Skin epidermis (tissue), 12 donors: Measurements from ENCODE around the gene CDK5RAP2.
A peak's percentile ranks its signal among the peaks of the same experiment; 100 is the strongest.

Source experiments
- H3K27ac ChIP-seq, 21 experiments: fragments of 200-600 bp; sonication (generic) in 11 of 21; one replicate each; pipeline ENCODE4 v1.5.0; 2020; ENCODE audit warnings: mild to moderate bottlenecking in 3 of 21, inconsistent platforms in 2 of 21, moderate library complexity in 2 of 21
- H3K4me3 ChIP-seq, 7 experiments: fragments of 200-600 bp; sonication (generic) in 2 of 7; one replicate each; pipeline ENCODE4 v1.5.0; 2020; ENCODE audit warnings: inconsistent platforms in 2 of 7, mild to moderate bottlenecking in 2 of 7, moderate library complexity in 1 of 7

CDK5RAP2 gene

DNA sequence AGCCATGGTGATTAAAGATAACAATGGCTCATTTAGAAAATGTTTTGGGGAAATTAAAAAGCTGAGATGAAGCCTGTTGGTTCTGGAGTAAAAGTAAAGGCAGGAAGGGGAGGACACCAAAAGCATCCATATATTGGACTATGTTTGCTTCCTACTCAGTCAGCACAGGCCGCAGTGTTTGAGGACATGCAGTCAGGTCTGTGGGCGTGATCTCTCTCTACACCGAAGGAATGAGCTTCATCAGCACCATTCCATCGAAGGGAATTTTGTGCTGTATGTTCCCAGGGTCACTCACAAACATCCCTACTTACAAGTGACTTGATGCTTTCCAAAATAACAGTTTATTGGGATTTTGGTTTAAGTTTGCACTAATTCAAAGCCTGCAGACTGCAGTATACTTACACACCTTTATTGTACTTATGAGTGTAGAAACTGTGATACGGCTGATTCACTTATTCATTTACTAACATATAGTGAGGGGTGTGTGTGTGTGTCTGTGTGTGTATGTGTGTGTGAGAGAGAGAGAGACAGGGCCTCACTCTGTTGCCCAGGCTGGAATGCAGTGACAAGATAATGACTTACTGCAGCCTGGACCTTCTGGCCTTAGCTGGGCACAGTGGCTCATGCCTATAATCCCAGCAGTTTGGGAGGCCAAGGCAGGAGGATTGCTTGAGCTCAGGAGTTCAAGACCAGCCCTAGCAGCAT, 13.4 kb upstream of the CDK5RAP2 start:
- no peak overlapping the region for H3K4me3 ChIP-seq
- H3K27ac ChIP-seq: no peak overlapping the region

DNA sequence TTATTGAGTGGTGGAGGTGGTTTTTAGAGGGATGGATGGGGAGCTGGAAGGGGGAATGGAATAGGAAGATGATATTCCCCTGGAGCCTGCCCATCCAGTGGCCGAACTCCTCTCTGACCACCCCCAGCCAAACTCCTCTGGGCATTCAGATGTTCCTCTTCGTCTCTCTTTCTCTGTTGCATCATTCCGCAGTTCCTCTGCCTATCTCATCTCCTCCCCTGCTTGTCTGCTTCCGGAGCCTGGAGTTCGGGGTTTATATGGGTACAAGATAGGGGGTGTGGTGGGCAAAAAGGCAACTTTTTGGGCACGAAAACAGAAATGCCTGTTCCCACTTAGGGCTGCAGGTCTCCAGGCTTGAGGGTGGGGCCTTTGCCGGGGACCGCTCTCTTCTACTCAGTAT, 12.2 kb upstream of the CDK5RAP2 start:
- Histone ChIP-seq H3K4me3 (no peak overlapping the region), H3K27ac (no peak overlapping the region)

DNA sequence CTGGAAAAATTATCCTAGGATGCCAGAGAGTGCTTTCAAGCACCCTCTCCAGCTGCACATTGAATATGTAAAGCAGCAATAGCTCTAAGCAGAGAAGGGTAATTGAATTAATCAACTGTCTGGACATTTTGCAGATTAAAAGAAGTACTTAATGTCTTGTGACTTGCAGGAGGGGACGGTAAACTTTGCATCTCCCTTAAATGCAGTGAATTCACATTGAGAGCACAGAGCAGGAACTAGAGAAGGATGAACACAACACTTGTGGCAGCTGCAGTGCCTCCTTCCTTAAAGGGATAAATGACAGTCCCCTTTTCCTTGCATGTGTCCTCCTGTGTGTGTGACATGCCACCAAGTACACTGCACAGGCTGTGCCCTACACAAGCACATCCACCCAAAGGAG, 7.4 kb upstream of the CDK5RAP2 start:
- Histone ChIP-seq H3K27ac (no peak overlapping the region), H3K4me3 (no peak overlapping the region)

DNA sequence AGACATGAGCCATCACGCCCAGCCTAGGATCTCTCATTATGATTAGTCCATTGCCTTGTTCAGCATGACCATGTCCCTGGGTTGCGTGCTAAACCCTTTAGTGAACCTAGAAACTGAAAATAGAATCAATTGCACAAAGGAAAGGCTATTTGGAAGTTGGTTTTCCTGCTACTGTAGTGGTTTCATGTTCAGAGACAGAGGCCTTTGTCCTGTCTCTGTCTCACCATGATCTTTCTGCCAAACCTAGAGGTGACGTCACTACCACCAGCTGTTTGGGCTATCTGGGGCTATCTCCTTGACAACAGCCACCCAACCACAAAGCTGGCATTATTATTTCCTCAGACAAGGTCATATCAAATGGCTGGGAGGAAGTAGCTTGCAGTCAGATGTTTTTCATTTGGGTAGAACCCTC, 4.0 kb upstream of the CDK5RAP2 start:
- Histone ChIP-seq H3K4me3 (no peak overlapping the region), H3K27ac (peak overlapping the region in 2 of 21 experiments; percentile 42 to 67)

DNA sequence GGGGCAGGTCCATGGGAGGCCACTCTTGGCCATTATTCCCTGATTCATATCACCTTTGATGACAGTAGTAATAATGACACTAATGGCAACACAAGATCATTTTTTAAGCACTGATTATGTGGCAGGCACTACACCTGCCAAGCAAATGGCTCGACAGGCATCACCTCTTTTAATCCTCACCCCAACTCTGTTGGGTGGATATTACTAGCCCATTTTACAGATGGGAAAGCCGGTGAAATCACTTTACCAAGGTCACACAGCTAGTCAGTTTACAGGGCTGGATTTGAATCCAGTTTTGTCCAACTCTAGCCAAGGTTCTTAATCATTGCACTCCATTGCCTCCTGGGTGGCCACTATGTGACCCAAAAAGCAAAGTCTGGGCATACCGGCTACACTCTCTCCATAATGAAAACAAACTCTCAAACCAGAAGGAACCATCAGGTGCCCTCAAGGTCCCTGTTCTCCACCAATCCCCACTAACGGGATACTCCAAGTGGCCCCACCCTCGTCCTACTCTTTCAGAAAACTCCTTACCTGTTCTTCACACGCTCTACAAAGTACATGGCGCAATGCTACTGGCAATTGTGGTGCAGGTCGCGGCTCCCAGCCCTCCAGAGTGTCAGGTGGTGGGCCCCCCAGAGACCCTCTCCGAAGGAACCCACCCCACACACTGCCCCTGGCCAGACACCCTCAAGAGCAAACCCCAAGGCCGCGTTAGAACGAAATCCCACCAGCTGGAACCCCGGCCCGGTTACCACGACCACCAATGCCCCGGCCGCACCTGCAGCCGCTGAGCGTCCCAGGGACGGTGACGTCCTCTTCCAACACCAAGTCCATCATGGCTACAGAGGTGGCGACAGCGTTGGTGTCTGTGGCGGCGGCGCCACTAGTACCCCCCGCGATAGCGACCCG, 572 bp downstream of the CDK5RAP2 start:
- Histone ChIP-seq H3K27ac (peak overlapping the region; percentile 40 to 94 (median 81)), H3K4me3 (peak overlapping the region; percentile 92 to 99 (median 98))

DNA sequence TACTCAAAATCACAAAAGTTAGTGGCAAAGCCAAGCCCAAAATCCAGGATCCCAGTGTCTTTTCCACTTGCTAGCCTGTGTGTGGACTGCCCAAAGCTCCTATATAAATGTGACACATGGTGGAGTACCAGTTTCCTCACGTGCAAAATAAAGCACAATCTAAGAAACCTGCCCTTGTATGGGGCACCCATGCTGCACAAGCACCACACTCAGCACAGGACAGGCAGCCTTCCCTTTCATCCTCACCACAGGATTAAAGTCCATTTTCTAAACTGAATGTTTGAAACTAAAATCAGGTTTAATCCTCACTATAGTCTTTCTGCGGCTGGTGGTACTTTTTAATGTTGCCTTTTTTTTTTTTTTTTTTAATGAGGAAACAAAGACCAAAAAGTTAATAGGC, 5.5 kb downstream of the CDK5RAP2 start:
- Histone ChIP-seq H3K27ac (no peak overlapping the region), H3K4me3 (no peak overlapping the region)

DNA sequence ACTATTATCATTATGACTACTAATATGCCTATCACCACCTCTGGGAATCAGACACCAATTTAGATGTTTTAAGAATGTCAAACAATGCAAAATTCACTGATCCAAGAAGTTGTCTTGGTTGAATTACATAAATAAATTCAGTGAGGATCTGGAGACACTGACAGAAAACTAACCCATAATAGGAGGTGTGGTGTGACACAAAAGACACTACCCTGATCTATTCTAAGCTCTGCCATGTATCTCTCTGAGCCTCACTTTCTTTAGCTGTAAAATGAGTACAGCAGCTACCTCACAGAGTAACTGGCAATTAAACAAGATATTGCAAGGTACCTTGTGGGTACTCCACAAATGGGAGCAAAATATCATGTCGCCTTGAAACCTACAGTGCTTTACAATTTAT, 7.5 kb downstream of the CDK5RAP2 start:
- peak overlapping the region in 1 of 21 experiments; percentile 68 for H3K27ac ChIP-seq
- H3K4me3 ChIP-seq: no peak overlapping the region

DNA sequence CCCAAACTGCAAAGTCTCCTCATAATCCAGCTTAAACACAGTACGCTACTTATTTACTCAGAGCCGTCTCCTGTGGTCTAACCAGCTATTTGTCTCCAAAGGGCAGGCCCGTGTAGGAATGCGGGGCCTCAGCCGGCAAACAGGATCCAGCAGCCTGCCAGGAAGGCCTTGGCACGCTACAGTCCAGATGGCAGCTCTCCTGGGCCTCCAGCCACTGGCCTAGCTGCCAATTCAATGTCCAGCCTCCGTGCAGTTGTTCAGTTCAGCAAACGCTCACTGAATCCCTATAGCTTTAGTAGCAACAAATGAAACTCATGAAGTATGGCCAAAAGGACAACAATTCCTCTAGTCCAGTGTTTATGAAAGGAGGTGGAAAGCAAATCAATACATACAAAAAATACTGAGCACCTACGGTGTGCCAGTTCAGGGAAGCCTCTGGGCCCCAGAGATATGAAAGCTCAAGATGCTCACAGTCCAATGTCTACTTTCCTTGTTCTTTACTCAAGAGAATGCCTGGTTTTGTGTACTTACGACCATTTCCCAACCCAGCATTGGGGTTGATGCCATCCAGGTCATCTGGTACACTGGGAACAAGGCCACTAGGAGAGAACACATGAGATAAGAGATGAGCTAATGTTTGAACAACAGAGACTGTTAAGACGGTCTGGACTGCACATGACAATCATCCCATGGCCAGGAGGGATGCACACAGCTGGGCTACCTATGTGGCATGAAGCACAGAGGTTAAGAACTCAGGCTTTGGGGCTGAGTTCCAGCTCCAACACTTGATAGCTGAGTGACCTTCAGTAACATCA, 8.3 kb downstream of the CDK5RAP2 start:
- no peak overlapping the region for H3K4me3 ChIP-seq
- H3K27ac ChIP-seq: peak overlapping the region in 7 of 21 experiments; percentile 5 to 68 (median 20)

DNA sequence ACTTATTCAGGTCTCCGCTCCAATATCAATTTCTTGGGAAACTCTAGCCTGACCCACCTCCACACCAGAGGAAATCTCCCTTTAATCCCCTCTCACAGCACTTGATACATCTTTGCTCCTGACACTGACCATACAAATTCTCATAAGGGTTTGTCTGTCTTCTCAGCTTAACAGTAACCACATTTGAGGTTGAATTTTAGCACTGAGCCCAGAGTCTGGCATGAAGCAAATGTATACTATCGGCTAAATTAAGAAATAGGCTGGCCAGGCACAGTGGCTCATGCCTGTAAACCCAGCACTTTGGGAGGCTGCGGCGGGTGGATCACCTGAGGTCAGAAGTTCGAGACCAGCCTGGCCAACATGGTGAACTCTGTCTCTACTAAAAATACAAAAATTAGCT, 9.7 kb downstream of the CDK5RAP2 start:
- no peak overlapping the region for H3K4me3 ChIP-seq
- peak overlapping the region in 5 of 21 experiments; percentile 2 to 65 (median 32) for H3K27ac ChIP-seq

DNA sequence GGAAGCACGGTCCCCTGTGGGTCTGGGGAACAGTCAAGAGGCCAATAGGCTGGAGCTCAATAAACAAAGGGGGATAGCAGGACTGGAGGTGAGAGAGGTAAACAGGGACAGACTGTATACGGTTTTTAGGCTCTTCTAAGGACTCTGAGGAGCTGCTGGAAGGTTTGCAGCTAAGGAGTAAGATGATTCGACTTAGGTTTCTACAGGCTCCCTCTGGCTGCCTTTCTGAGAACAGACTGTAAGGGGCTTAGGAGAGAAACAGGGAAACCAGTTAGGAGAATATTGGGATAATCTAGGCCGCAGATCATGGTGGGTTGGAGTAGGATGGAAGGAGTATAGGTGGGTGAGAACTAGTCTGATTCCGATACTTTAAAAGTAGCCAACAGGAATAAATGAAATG, 10.4 kb downstream of the CDK5RAP2 start:
- H3K4me3 ChIP-seq: no peak overlapping the region
- no peak overlapping the region for H3K27ac ChIP-seq

DNA sequence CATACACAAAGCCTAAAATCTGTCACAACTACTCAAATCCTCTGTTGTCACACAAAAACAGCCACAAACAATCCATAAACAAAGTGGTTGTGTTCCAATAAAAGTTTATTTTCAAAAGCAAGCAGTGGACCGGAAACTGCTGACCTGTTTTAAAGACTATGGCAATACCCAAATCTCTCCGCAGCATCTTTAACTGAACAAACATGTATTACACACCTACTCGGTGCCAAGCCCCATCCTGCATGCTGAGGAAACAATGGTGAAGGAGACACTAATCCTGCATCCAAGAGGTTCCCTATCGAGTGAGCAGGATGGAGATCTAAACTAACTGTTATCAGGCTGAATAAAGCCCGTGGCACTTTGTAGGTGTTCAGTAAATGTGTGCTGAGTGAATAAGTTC, 11.2 kb downstream of the CDK5RAP2 start:
- H3K27ac ChIP-seq: no peak overlapping the region

DNA sequence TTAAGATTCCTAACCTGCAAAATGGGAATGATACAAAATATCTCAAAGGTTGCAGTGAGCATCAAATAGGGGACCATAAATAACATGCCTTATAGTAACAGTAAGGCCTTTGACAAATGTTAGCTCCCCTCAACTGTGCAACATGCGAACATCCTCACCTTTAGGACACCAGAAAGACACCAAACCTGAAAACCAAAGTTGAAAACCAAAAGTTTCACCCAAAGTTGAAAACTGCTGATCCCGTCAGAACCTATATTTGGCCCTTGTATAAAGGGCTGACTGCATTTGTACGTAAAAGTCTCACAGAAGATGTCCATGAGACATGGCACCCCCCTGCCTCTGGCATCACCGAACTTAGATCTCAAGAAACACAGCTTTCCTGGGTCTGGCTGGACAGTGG, 12.1 kb downstream of the CDK5RAP2 start:
- Histone ChIP-seq H3K4me3 (no peak overlapping the region), H3K27ac (no peak overlapping the region)

More for the DNA sequence above, 11.2 kb downstream of the CDK5RAP2 start:
- no peak overlapping the region for H3K4me3 ChIP-seq

DNA sequence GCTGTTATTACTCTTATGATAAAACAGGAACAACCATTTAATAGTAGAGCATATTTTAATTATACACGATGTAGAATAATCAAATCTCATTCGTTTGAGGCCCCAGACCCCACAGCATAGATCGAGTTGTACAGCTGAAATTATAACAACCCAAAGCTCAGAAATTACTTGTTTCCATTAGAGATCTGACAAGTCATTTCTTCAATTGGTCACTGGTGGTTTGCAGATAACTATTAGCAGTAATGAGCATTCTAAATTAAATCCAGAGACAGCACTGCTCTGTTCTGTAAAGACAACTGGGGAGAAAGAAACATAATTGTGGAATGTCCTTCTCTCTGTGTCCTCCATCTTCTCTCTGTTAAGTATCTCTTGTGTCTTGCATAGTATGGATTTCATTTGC, 12.9 kb downstream of the CDK5RAP2 start:
- Histone ChIP-seq H3K4me3 (no peak overlapping the region), H3K27ac (no peak overlapping the region)

DNA sequence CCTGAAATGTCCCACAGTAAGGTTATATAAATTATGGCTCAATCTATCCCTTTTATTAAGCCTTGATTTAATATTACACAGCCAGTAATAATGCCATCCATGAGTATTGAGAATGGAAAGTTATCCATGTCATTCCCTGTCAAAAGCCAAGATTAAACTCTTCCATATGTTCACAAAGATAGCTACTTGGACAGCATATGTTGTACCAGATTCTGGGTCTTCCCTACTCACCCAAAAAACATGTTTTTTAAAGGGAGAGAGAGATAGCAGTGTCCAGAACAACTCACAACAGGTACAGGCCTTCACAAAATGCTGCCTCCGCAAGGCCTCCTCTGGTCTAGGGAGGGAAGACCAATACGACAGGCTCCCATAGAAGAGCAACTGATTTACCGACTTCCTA, 15.4 kb downstream of the CDK5RAP2 start:
- H3K27ac ChIP-seq: no peak overlapping the region
- H3K4me3 ChIP-seq: no peak overlapping the region

DNA sequence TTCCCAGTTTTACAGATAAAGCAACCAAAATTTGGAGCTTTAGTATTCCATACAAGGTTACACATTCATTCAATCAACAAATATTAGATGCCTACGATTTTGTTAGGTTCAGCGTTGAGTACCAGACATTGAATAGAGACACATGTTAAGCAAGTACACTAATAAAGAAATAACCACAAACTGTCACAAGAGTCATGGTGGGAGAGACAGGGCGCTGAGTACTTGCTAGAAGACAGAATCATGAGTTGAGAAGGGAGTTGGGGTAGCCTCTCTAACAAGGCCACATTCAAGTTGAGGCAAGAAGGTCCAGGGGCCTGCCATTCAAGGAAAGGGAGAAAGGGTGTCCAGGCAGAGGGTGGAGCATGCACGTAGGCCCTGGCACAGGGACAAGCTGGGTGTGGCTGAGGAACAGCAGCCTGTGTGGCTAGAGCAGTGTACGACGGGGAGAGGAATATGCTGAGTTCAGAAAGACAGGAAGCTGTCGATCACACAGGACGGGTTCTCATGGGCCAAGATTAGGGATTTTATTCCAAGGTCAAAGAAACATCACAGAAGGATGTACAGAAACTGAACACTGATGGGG, 17.0 kb downstream of the CDK5RAP2 start:
- no peak overlapping the region for H3K4me3 ChIP-seq
- no peak overlapping the region for H3K27ac ChIP-seq

DNA sequence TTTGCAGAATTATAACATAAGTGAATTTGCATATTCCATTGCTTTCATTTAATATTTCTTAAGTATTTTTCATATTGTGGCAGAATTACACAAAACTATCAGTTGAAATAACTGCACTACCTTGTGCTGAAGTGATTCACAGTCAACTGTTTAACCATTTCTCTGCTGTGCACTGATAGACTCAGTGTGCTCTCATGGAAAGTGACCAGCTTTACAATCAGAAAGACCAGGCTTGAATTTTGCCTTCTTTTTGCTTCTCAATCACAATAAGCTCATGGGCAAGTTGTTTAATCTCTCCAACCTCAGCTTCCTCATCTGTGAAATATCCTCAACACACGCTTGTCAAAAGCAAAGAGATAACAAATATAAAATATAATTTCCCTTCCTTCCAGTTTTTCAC, 18.3 kb downstream of the CDK5RAP2 start:
- H3K4me3 ChIP-seq: no peak overlapping the region
- H3K27ac ChIP-seq: no peak overlapping the region

DNA sequence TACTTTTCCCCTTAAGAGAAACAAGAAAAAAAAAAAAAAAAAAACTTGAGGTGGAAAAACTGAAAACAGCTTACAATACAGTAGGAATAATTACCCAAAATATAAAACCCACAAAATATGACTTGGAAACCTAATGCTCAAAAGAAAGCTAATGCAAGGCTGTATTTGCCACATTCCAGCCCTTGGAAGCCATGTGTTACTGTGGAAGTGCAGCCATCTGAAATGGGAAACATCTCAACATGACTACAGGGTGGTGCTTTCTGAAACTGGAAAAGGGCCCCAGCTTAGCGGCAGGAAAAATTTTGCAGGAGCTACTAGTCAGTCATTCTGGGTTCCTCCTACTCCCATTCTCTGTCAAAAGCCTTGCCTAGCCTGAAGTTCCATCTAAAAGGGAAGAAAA, 20.4 kb downstream of the CDK5RAP2 start:
- no peak overlapping the region for H3K4me3 ChIP-seq
- no peak overlapping the region for H3K27ac ChIP-seq

DNA sequence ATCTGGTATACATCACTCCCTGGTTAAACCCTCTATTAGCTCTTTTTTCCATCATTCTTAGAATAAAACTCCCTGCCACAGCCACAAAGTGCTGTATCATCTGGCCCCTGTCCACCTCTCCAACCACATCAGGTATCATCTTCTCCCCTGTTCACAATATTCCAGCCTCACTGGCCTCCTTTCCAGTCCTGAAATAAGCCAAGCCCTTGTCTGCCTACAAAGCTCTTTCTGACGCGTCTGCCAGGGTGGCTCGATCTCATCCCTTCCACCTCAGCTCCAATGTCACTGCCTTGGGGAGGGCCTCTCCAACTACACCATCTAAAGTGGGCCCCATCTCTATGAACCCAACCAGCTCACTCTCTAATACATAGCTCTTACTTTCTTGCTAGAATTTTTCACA, 21.5 kb downstream of the CDK5RAP2 start:
- Histone ChIP-seq H3K27ac (no peak overlapping the region), H3K4me3 (no peak overlapping the region)

DNA sequence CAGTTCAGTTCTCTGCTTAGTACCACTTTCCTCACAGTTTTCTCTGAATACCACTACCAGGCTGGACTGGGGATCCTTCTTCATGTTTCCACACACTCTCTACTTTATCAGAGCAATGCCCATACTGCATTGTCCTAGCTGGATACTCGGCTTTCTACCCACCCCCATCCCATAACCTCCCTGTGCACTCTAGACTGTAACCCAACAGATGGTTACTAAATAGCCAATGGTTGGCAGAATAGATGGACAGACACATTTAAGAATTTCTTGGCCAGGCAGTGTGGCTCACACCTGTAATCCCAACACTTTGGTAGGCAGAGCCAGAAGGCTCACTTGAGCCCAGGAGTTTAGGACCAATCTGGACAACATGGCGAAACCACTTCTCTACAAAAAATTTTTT, 22.8 kb downstream of the CDK5RAP2 start:
- Histone ChIP-seq H3K27ac (no peak overlapping the region), H3K4me3 (no peak overlapping the region)

DNA sequence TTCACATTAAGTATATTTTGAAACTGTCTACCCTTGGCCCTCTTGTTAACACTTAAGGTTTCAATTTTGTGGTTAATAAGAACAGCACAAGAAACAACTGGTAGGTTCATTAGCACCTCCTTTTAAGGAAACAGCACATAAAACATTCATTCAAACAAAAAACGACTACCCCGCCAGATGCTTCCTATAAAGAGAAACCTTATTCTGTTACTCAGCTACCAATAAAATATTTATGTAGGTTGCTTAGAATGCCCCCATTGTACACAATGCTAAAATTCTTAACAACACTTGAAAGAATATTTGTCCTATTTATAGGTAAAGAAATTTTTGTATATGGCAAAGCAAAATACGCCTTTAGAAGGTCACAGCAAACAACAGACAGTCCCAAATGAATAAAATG, 23.2 kb downstream of the CDK5RAP2 start:
- H3K4me3 ChIP-seq: no peak overlapping the region
- H3K27ac ChIP-seq: no peak overlapping the region
